Testis (tissue), 2 donors: ENCODE measurements around the gene KLK11.

Experiments
- CTCF ChIP-seq, 3 experiments: fragments of 450-650 bp in 2 of 3; fragments of 200-600 bp in 1 of 3; sonication (generic) in 1 of 3; IDR thresholded peaks; one replicate each; pipeline ENCODE4 v1.5.1; 2016 to 2019; ENCODE audit warnings: antibody characterized with exemption in 3 of 3, mild to moderate bottlenecking in 2 of 3, moderate library complexity in 1 of 3
- POLR2A ChIP-seq: fragments of 450-650 bp; IDR thresholded peaks from one replicate; pipeline ENCODE4 v1.6.1; 2017; ENCODE audit warnings: antibody characterized with exemption, mild to moderate bottlenecking, moderate library complexity

- TF ChIP-seq POLR2A (no peak), CTCF (IDR thresholded peaks at IDR 0.05) (no peak)
These were observed 1.0 kb downstream of the KLK11 start for GRCh38 chr19:51025401-51025800.
